Fibroblast of the aortic adventitia (primary cell): ENCODE results near the gene IL2RA. TPM values are rescaled to one million over a fixed set of nuclear protein-coding genes. Genes with fewer than 3 reads are reported as not detected.
A peak's percentile ranks its signal among the peaks of the same experiment; 100 is the strongest.

Experiments
- DNase-seq: peaks from one replicate; pipeline ENCODE4 v3.0.0-alpha.2; 2010; ENCODE audit warnings: low read depth
- H3K4me3 ChIP-seq: 2 replicates; pipeline ENCODE4 v1.5.1; 2011; ENCODE audit warnings: low read depth, mild to moderate bottlenecking, control low read depth, low read length, moderate library complexity
- CTCF ChIP-seq: IDR thresholded peaks from 2 replicates; pipeline ENCODE4 v1.5.1; 2011; ENCODE audit warnings: mild to moderate bottlenecking, low read length, control low read depth, inconsistent platforms; ENCODE audit not compliant: insufficient read depth
- total RNA-seq: library from RNA; depleted of rRNA; stranded (reverse); fragments of >200 nt; gene quantifications from 2 replicates; pipeline ENCODE4 v1.2.3, GENCODE V29; 2012; ENCODE audit warnings: low replicate concordance

IL2RA gene
- total RNA-seq, 1 donor: not detected

- TF ChIP-seq CTCF: no peak
- DNase-seq: no peak
- H3K4me3 ChIP-seq: no peak overlapping the region
Measured at GRCh38 chr10:5987747-5988146, 74.4 kb downstream of the IL2RA start.

- no peak overlapping the region for H3K4me3 ChIP-seq
- no peak for TF ChIP-seq CTCF
- DNase-seq: no peak
Measured at GRCh38 chr10:5985029-5985428, 77.1 kb downstream of the IL2RA start.

GRCh38 chr10:5983774-5984173 lies 78.4 kb downstream of the IL2RA start:
- TF ChIP-seq CTCF: no peak
- no peak for DNase-seq
- no peak overlapping the region for H3K4me3 ChIP-seq

GRCh38 chr10:5981529-5981928 lies 80.6 kb downstream of the IL2RA start:
- TF ChIP-seq CTCF: no peak
- no peak overlapping the region for H3K4me3 ChIP-seq
- no peak for DNase-seq

GRCh38 chr10:5978230-5978489 lies 84.0 kb downstream of the IL2RA start:
- peak overlapping the region; percentile 90 for H3K4me3 ChIP-seq
- TF ChIP-seq CTCF: no peak
- no peak for DNase-seq

- TF ChIP-seq CTCF: no peak
- peak within 1 kb of the TSS; percentile 90 for H3K4me3 ChIP-seq
- peak; percentile 54 for DNase-seq
Measured at GRCh38 chr10:5977471-5978229, 84.5 kb downstream of the IL2RA start, which contains the start of gene IL15RA. IL15RA (minus strand) TSS chr10:5977543; CDS start chr10:5977492, 51 bp downstream.
